Measurements from ENCODE around the gene FKBP14.

Gene FKBP14

GRCh38 chr7:30047124-30047523 is 20.6 kb upstream of the FKBP14 start:
- H3K9me3 Mint-ChIP-seq: no peaks in the 10 kb centered on the region
- H3K27ac Mint-ChIP-seq: no peak overlapping the region
- H3K36me3 Mint-ChIP-seq: peaks cover 15 to 47% of the 10 kb centered on the region in 2 donors
- no peak for ATAC-seq (replicated peaks)
- no peak overlapping the region for H3K4me3 Mint-ChIP-seq
- H3K27me3 Mint-ChIP-seq: no peaks in the 10 kb centered on the region
- DNase-seq: no peak
- no peaks in the 10 kb centered on the region for H3K4me1 Mint-ChIP-seq

- Mint-ChIP-seq H3K4me3 (no peak overlapping the region), H3K9me3 (no peaks in the 10 kb centered on the region), H3K27ac (no peak overlapping the region), H3K4me1 (no peaks in the 10 kb centered on the region), H3K36me3 (peaks cover 16 to 50% of the 10 kb centered on the region in 2 donors), H3K27me3 (no peaks in the 10 kb centered on the region)
- no peak for DNase-seq
- ATAC-seq (replicated peaks): no peak
Observed at GRCh38 chr7:30046127-30046770, 19.7 kb upstream of the FKBP14 start.

- ATAC-seq (replicated peaks) (no peak), DNase-seq (no peak)
- Mint-ChIP-seq H3K9me3 (no peaks in the 10 kb centered on the region), H3K27me3 (no peaks in the 10 kb centered on the region), H3K4me1 (peaks cover 0 to 10% of the 10 kb centered on the region in 2 donors), H3K27ac (no peak overlapping the region), H3K36me3 (peaks cover 13 to 31% of the 10 kb centered on the region in 2 donors), H3K4me3 (no peak overlapping the region)
Observed at GRCh38 chr7:30041526-30042269, 15.2 kb upstream of the FKBP14 start.

- H3K4me3 Mint-ChIP-seq: no peak overlapping the region
- no peaks in the 10 kb centered on the region for H3K9me3 Mint-ChIP-seq
- no peaks in the 10 kb centered on the region for H3K27me3 Mint-ChIP-seq
- ATAC-seq (replicated peaks) (no peak), DNase-seq (no peak)
- peaks cover 6 to 23% of the 10 kb centered on the region in 2 donors for H3K36me3 Mint-ChIP-seq
- H3K4me1 Mint-ChIP-seq: peaks cover 0 to 10% of the 10 kb centered on the region in 2 donors
- H3K27ac Mint-ChIP-seq: no peak overlapping the region
Observed at GRCh38 chr7:30040938-30041337, 14.4 kb upstream of the FKBP14 start.

GRCh38 chr7:30038196-30038980 is 11.9 kb upstream of the FKBP14 start:
- H3K4me3 Mint-ChIP-seq: no peak overlapping the region
- no peaks in the 10 kb centered on the region for H3K27me3 Mint-ChIP-seq
- H3K4me1 Mint-ChIP-seq: peaks cover 2 to 10% of the 10 kb centered on the region in 2 donors
- H3K27ac Mint-ChIP-seq: no peak overlapping the region
- no peak for DNase-seq
- peaks cover 2 to 12% of the 10 kb centered on the region in 2 donors for H3K36me3 Mint-ChIP-seq
- H3K9me3 Mint-ChIP-seq: no peaks in the 10 kb centered on the region
- no peak for ATAC-seq (replicated peaks)

- Mint-ChIP-seq H3K4me3 (no peak overlapping the region), H3K4me1 (peaks cover 6 to 10% of the 10 kb centered on the region in 2 donors), H3K27me3 (no peaks in the 10 kb centered on the region), H3K36me3 (no peaks in the 10 kb centered on the region), H3K9me3 (no peaks in the 10 kb centered on the region), H3K27ac (no peak overlapping the region)
- ATAC-seq (replicated peaks): no peak
- no peak for DNase-seq
Observed at GRCh38 chr7:30036220-30036619, 9.7 kb upstream of the FKBP14 start.

- DNase-seq (no peak), ATAC-seq (replicated peaks) (no peak)
- Mint-ChIP-seq H3K4me3 (no peak overlapping the region), H3K36me3 (no peaks in the 10 kb centered on the region), H3K27me3 (no peaks in the 10 kb centered on the region), H3K4me1 (peaks cover 6 to 10% of the 10 kb centered on the region in 2 donors), H3K9me3 (no peaks in the 10 kb centered on the region), H3K27ac (no peak overlapping the region)
Observed at GRCh38 chr7:30034501-30034900, 8.0 kb upstream of the FKBP14 start.

GRCh38 chr7:30032310-30033125 is 6.0 kb upstream of the FKBP14 start:
- no peaks in the 10 kb centered on the region for H3K36me3 Mint-ChIP-seq
- no peaks in the 10 kb centered on the region for H3K9me3 Mint-ChIP-seq
- no peak overlapping the region for H3K27ac Mint-ChIP-seq
- H3K4me3 Mint-ChIP-seq: no peak overlapping the region
- no peaks in the 10 kb centered on the region for H3K27me3 Mint-ChIP-seq
- no peak for DNase-seq
- no peak for ATAC-seq (replicated peaks)
- H3K4me1 Mint-ChIP-seq: peaks cover 8 to 10% of the 10 kb centered on the region in 2 donors

GRCh38 chr7:30029696-30030095 is 3.2 kb upstream of the FKBP14 start:
- peaks cover 0 to 3% of the 10 kb centered on the region in 2 donors for H3K36me3 Mint-ChIP-seq
- peak overlapping the region; percentile 94 to 95 for H3K4me3 Mint-ChIP-seq
- no peak for ATAC-seq (replicated peaks)
- H3K27me3 Mint-ChIP-seq: no peaks in the 10 kb centered on the region
- no peak for DNase-seq
- no peak overlapping the region for H3K27ac Mint-ChIP-seq
- H3K9me3 Mint-ChIP-seq: no peaks in the 10 kb centered on the region
- peaks cover 20% of the 10 kb centered on the region in 2 donors for H3K4me1 Mint-ChIP-seq

GRCh38 chr7:30028749-30029635 is 2.5 kb upstream of the FKBP14 start:
- Mint-ChIP-seq H3K27me3 (no peaks in the 10 kb centered on the region), H3K27ac (peak overlapping the region; percentile 67), H3K4me3 (peak overlapping the region; percentile 94 to 95), H3K9me3 (no peaks in the 10 kb centered on the region), H3K4me1 (peaks cover 18 to 24% of the 10 kb centered on the region in 2 donors), H3K36me3 (peaks cover 0 to 3% of the 10 kb centered on the region in 2 donors)
- ATAC-seq (replicated peaks) (peak; percentile 24 to 25), DNase-seq (no peak)

- peak; percentile 57 to 63 for ATAC-seq (replicated peaks)
- peak within 1 kb of the TSS; percentile 94 to 95 for H3K4me3 Mint-ChIP-seq
- H3K27me3 Mint-ChIP-seq: no peaks in the 10 kb centered on the region
Observed at GRCh38 chr7:30028216-30028748, 1.8 kb upstream of the FKBP14 start, which contains the start of gene PLEKHA8. PLEKHA8 (plus strand) TSS chr7:30028412; CDS start chr7:30028763, 351 bp downstream.

GRCh38 chr7:30027740-30028215 is 1.3 kb upstream of the FKBP14 start:
- H3K9me3 Mint-ChIP-seq: peaks cover 0 to 4% of the 10 kb centered on the region in 2 donors
- peak overlapping the region; percentile 94 to 95 for H3K4me3 Mint-ChIP-seq
- DNase-seq: no peak
- peaks cover 21 to 34% of the 10 kb centered on the region in 2 donors for H3K4me1 Mint-ChIP-seq
- no peaks in the 10 kb centered on the region for H3K27me3 Mint-ChIP-seq
- peak; percentile 5 to 8 for ATAC-seq (replicated peaks)
- peaks cover 0 to 8% of the 10 kb centered on the region in 2 donors for H3K36me3 Mint-ChIP-seq
- peak overlapping the region; percentile 93 for H3K27ac Mint-ChIP-seq

More at GRCh38 chr7:30028216-30028748, 1.8 kb upstream of the FKBP14 start, which contains the start of gene PLEKHA8:
- peaks cover 0 to 4% of the 10 kb centered on the region in 2 donors for H3K9me3 Mint-ChIP-seq
- peak; percentile 90 for DNase-seq
- H3K4me1 Mint-ChIP-seq: peaks cover 19 to 29% of the 10 kb centered on the region in 2 donors
- peaks cover 0 to 7% of the 10 kb centered on the region in 2 donors for H3K36me3 Mint-ChIP-seq
- H3K27ac Mint-ChIP-seq: peak within 1 kb of the TSS; percentile 93

Data from stimulated activated naive B cell treated with anti-CD40 and anti-IgM and Interleukin-4, amounts not matched to agents 10 μg/mL and 1 μg/mL and 100 μg/mL, for 72 hours (primary cell).